Iris pigment epithelial cell (primary cell): ENCODE measurements around the gene KRTAP5-9.
"Not testable (repeated sequence)": the region's sequence is repeated elsewhere in the genome, so short reads cannot be mapped to it uniquely, and the experiment has no call there.

Source experiments
- DNase-seq: peaks from one replicate; pipeline ENCODE4 v3.0.0-alpha.2; 2011; ENCODE audit warnings: low read depth

KRTAP5-9 gene

DNA sequence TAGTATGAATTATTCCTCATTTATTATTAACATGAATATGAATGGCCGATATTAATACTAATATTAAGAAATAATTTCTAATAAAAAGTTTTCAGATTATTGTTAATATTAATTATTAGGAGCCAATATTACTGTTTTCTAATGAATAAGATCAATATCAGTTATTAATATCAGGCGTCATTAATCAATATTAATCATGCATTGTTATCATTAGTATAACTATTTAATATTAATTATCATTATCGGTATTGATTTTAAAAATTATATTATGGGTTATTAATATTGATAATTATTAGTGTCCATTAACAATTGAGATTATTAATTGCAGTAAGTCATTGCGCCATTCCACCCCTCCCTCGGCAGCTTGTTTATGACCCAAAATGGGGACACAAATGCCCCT is 37.5 kb downstream of the KRTAP5-9 start:
- DNase-seq: not testable (repeated sequence)

- not testable (repeated sequence) for DNase-seq
Observed at GRCh38 chr11:71588314-71588713, 40.1 kb downstream of the KRTAP5-9 start.

DNA sequence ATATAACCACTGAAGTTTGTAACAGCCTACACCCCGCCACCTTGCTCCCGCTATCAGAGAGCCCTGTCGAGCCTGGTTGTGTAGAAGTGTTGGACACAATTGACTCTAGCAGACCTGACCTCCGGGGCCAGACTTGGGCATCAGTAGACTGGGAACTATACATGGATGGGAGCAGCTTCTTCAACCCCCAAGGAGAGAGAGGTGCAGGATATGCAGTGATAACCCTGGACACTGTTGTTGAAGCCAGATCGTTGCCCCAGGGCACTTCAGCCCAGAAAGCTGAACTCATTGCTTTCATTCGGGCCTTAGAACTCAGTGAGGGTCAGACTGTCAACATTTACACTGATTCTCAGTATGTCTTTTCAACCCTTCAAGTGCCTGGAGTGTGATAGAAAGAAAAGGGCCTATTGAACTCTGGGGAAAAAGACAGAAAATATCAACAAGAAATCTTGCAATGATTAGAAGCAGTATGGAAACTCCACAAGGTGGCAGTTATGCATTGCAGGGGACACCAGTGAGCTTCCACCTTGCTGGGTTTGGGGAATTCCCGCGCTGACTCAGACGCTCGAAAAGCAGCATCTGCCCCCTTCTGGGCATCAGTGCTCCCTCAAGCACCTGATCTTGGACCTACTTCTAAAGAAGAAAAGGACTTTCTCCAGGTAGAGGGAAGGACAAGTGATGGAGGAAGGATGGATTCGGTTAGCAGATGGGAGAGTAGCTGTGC is 40.8 kb downstream of the KRTAP5-9 start:
- not testable (repeated sequence) for DNase-seq

DNA sequence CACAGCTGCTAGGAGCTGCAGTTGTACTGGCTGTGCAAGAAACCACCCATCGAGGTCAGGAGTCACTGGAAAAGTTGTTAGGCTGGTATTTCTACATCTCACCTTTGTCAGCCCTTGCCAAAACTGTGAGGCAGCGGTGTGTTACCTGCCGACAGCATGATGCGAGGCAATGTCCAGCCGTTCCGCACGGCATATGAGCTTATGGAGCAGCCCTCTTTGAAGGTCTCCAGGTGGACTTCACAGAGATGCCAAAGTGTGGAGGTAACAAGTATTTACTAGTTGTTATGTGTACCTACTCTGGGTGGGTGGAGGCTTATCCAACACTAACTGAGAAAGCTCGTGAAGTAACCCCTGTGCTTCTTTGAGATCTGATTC is 41.3 kb downstream of the KRTAP5-9 start:
- DNase-seq: not testable (repeated sequence)
